UCSD-AML1 (cell line): Measurements from ENCODE around the gene OTOP2.
A peak's percentile ranks its signal among the peaks of the same experiment; 100 is the strongest.
"Not testable (repeated sequence)": the region's sequence is repeated elsewhere in the genome, so short reads cannot be mapped to it uniquely, and the experiment has no call there.

Source experiments
- DNase-seq: peaks from one replicate; lab custom pipeline; 2025; ENCODE audit not compliant: unreplicated experiment; lab: John Stamatoyannopoulos, UW

Gene OTOP2

GRCh38 chr17:74971069-74971841, 47.2 kb downstream of the OTOP2 start:
- DNase-seq = no peak

GRCh38 chr17:74971842-74972106, 47.7 kb downstream of the OTOP2 start:
- no peak for DNase-seq

- peak; percentile 22 for DNase-seq
These were observed 48.3 kb downstream of the OTOP2 start, which contains the start of gene HID1 for GRCh38 chr17:74972107-74972972. TSS of gene HID1 (minus strand) at chr17:74972759. CDS start at chr17:74972656, 103 bp downstream.

GRCh38 chr17:74972973-74973328, 48.9 kb downstream of the OTOP2 start:
- no peak for DNase-seq

- no peak for DNase-seq
These were observed 51.9 kb downstream of the OTOP2 start for GRCh38 chr17:74975943-74976342.

GRCh38 chr17:74977802-74978201, 53.7 kb downstream of the OTOP2 start:
- no peak for DNase-seq

GRCh38 chr17:74978240-74978639, 54.2 kb downstream of the OTOP2 start:
- DNase-seq = no peak

- DNase-seq = no peak
These were observed 55.5 kb downstream of the OTOP2 start for GRCh38 chr17:74979408-74980146.

- DNase-seq = no peak
These were observed 57.4 kb downstream of the OTOP2 start for GRCh38 chr17:74981318-74981978.

GRCh38 chr17:74981979-74982662, 58.0 kb downstream of the OTOP2 start:
- DNase-seq = peak; percentile 53

GRCh38 chr17:74982663-74983313, 58.7 kb downstream of the OTOP2 start:
- not testable (repeated sequence) for DNase-seq
